ENCODE measurements around the gene TDRD12.
"Not testable (repeated sequence)": the region's sequence is repeated elsewhere in the genome, so short reads cannot be mapped to it uniquely, and the experiment has no call there.

TDRD12 gene

DNA sequence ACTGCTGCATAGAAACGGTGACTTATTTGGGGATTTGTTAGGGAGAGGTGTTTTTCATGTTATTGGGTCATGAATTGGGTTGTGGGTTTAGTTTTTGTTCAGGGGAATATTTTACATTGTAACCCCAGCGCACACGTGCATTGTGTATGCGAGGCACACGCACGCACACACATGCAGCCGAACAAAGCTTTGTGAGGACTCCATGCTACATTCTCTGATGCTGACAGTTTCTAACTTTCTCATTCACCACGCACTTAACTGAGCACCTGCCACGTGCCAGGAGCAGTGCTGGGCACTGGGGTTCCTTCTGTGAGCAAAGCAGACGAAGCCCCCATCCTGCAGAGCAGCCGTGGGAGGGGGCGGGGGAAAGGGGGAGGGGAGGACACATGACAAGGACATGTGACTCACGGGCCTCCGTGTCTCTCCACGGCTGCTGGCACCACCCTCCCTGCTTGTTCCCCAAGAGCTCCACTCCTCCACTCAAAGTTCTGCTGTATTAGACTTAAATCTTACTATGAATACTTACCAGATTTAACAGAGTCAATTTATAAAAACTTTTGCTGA lies 94.4 kb downstream of the TDRD12 start:
- no peak for DNase-seq

DNA sequence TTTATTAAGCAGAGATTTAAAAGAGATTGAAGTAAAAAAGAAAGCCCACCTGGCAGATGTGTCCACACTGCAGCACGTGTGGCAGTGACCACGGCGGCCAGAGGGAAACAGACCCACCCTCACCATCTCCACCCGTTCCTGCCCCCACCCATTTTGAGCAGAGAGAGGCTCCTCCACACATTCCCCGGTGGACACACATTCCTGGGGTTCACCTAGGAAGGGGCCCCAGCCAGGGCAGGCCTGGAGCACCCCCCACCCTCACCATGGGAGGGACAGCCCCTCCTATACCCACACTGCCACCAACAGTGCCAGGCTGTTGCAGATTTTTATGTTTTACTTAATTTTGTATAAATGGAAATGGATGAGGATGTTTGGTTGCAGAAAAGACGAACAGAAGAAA lies 95.1 kb downstream of the TDRD12 start:
- DNase-seq, result no peak

DNA sequence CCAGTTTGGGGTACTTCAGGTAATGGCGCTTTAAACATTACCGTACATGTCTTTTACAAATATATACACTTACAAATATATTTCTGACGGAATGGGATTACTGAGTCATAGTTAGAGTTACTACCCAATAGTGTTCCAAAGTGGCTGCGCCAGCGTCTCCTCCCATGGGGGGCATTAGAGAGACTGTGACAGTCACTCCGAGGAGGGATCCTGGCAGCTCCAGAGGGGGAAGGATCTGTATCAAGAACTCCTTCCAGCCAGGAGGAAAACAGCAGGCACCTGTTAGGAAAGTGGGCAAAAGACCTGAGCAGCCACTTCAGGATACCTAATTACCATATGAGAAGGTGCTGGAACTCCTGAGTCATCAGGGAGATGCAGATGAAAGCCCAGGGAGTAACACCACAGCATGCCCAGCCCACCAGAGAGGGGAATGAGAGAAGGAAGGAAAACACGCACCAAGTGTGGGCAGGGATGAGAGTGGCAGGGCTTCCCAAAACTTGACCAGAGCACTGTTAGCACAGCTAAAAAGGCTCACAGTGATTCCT lies 97.1 kb downstream of the TDRD12 start:
- DNase-seq, result no peak

GRCh38 chr19:32817569-32818476 lies 98.3 kb downstream of the TDRD12 start:
- no peak for DNase-seq

GRCh38 chr19:32818536-32818935 lies 99.0 kb downstream of the TDRD12 start:
- DNase-seq, result no peak

DNA sequence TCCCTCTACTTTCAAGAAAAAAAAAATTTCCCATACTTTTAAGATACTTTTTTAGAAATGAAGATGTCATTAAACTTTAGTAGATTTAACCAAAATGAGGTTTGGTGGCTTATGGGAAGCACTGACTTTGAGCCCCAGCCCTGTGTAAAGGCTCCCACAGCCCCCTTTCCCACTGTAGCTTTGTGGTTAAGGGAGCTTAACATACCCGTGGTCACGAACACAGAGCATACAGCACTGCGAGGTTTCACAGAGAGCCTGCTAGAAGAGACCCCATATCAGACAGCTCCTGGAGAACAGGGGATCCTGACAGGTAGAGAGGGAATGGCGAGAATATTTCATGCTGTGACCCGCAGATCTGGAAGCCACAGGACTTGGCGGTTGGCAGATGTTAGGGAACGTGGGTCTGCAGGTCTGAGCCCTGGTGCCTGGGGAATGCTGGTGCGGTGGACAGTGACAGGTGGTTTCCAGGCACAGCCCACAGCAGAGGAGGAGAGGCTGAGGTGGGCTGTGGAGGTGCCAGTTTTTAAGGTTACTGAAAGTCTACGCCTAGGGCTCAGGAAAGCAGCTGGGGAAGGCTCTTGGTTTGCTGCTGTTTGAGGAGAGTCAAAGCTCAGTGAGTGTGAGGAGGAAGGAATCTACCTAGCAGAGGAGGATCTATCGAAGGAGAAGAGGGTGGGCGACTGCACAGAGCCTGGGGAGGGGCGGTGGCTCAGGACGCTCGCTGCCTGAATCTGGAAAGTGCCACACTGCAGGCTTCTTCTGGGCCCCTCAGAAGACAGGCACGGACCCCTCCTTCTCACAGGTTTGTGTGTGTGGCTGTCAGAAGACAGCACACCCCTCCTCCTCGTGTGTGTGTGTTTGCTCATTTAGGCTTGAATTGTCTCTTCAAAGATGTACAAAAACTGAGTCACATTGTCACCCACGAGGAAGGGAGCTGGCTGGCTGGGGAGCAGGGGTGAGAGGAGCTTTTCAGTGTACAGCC lies 100.1 kb downstream of the TDRD12 start:
- no peak for DNase-seq

GRCh38 chr19:32822916-32823746 lies 103.6 kb downstream of the TDRD12 start:
- DNase-seq, result no peak

GRCh38 chr19:32823747-32824102 lies 104.2 kb downstream of the TDRD12 start:
- no peak for DNase-seq

DNA sequence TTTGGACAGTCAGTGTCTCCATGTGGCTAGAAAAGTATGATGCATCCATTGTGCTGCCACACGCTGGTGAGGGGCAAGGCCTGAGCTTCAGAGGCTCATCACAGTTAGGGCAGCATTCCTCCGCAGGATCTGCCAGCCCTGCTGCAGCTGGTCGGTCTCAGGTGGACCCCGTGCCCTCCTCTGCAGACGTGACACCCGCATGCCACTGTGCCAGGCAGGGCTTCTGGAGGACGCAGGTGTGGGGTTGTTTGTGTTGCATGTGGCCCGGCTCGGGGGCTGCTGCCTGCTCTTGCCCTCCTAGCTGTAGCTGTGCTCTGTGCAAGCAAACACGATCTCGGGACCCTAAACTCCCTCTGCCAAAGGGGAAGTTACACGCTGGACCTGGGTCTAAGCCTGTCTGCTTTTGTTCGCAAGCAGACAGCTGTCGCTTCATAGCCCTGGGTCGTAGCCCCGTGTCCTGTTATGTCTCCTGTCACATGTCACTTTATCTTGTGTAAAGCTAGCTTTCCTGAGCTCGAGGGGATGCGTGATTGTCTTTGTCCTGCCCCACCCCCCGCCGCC lies 104.7 kb downstream of the TDRD12 start:
- no peak for DNase-seq

GRCh38 chr19:32824916-32825608 lies 105.5 kb downstream of the TDRD12 start:
- no peak for DNase-seq

DNA sequence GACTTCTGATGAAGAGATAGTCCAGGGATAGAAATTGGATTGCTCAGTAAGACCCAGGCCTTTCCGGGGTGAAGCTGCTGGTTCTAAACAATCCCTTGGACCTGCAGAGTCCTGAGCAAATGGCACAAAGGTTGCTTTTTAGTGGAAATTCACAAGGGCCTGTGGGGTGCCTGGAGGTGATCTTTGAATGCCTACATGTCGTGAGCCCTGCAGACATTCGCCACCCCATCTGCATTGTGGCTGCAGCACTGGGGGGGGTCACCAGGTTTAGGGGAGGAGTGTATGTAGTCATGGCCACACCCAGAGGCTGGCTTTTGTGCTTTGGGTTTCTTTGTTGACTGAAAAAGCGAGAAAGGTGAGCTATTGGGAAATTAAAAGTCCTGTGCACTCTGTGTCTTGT lies 108.6 kb downstream of the TDRD12 start:
- DNase-seq, result no peak

DNA sequence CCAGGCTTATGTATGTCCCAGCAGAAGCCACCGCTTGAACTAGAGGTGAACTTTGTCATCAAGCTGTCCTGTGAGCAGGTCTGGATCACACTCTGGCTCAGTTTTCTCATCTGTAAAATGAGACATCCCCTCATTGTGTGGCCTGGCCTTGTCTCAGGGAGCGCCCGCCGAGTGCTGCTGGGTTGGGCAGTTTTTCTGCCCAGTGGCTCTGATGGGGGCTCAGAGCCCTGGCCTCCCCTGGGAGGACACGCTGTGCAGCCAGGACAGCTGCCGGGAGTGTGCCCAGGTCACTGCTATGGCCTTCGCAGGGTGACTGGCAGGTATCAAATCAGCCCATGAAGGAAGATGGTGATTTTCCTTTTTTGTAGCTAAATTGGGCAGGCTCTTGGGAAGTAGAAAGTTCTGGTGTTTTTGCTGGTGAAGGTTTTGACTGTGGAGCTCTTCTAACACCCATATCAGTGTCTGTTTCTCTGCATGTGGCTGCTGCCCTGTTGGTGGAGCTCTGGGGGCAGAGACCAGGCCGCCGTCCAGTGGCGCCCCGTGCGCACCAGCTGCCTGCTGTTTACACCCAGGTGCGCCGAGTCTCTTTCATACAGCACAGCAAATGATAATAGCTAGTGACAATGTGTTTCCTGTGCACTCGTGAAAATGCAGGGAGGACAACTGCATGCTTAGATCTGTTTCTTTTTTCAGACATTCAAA lies 109.2 kb downstream of the TDRD12 start:
- peak; percentile 51 for DNase-seq

DNA sequence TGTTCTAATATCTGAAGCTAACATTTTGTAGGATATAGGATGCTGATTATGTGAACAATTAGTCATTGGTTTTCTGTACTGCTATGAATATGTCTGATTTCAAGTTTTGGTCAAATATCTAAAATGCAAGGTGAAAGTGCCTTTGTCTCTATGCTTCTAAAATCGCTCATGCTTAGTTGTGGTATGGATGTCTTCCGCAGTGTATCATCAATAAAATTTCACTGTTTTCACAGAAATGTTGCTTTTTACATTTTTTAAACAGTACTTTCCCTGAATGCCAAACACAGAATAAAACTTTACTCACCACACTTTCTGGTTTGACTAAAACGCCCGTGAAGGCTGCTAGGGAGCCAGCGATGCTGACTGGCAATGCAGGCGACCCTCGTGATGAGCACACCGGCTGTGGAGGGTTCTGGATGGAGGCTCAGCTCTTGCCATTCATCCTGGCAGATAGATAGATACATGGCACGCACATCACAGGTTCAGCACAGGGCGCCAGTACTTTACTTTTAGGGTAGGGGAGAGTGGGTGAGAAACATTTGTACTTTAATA lies 109.9 kb downstream of the TDRD12 start:
- DNase-seq, result no peak

GRCh38 chr19:32830231-32831014 lies 110.9 kb downstream of the TDRD12 start:
- no peak for DNase-seq

DNA sequence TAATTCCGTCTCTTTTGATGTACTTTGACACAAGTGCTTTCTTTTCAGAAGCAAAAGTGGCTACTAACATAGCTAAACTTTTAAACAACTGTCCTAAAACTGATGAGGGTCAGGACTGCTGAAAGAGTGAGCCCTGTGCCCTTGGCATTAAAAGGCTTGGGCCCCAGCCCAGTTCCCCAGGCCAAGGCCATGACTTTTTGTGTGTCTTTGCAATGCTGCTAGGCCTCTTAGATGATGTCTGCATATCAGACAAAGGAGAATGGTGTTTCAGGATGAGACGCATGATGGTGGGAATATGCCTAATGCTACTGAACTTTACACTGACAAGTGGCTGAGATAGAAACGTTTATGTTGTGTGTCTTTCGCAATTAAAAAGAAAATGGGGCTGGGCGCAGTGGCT lies 112.0 kb downstream of the TDRD12 start:
- DNase-seq, result no peak

DNA sequence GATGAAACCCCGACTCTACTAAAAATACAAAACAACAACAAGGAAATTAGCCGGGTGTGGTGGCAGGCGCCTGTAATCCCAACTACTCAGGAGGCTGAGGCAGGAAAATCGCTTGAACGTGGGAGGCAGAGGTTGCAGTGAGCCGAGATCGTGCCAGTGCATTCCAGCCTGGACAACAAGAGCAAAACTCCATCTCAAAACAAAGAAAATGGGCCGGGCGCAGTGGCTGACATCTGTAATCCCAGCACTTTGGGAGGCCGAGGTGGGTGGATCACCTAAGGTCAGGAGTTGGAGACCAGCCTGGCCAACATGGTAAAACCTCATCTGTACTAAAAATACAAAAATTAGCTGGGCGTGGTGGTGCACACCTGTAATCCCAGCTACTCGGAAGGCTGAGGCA lies 112.5 kb downstream of the TDRD12 start:
- not testable (repeated sequence) for DNase-seq

DNA sequence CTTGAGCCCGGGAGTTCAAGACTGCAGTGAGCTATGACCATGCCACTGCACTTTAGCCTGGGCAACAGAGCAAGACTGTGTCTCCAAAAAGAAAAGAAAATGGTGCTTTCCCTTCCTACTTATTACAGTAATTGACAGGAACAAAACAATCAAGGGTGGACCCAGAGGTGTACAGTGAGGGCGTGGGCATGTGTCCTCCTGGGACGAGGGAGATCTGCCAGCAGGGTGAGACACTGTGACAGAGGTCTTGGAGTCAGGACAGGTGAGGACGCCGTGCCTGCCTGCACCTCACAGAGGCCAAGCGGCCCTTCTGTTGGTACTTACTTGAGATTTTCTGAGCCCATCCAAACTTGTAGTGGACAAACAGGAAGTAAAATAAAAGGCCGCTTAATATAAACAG lies 113.3 kb downstream of the TDRD12 start:
- DNase-seq, result not testable (repeated sequence)

DNA sequence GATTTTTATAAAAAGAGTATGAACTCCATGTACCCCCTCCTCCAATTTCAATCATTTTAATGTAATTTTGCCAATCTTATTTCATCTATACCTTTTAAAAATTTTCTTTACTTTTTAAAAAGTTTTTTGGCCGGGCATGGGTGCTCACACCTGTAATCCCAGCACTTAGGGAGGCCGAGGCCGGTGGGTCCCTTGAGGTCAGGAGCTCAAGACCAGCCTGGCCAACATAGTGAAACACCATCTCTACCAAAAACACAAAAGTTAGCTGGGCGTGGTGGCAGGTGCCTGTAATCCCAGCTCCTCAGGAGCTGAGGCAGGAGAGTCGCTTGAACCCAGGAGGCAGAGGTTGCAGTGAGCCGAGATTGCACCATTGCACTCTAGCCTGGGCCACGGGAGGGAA lies 113.8 kb downstream of the TDRD12 start:
- DNase-seq, result not testable (repeated sequence)

GRCh38 chr19:32837531-32837930 lies 118.0 kb downstream of the TDRD12 start:
- DNase-seq, result no peak

Measured in COR-L47 (cell line).